Stimulated activated CD4-positive, alpha-beta T cell treated with anti-CD3 and anti-CD28 coated beads, Interleukin-12 subunit alpha, Interleukin-12 subunit beta, amount 100 ng/mL, for 4 hours (primary cell): ENCODE data around the gene CHN2.

Source experiments
- DNase-seq: peaks from one replicate; pipeline ENCODE4 v3.0.0-alpha.2; 2020

The CHN2 gene

DNA sequence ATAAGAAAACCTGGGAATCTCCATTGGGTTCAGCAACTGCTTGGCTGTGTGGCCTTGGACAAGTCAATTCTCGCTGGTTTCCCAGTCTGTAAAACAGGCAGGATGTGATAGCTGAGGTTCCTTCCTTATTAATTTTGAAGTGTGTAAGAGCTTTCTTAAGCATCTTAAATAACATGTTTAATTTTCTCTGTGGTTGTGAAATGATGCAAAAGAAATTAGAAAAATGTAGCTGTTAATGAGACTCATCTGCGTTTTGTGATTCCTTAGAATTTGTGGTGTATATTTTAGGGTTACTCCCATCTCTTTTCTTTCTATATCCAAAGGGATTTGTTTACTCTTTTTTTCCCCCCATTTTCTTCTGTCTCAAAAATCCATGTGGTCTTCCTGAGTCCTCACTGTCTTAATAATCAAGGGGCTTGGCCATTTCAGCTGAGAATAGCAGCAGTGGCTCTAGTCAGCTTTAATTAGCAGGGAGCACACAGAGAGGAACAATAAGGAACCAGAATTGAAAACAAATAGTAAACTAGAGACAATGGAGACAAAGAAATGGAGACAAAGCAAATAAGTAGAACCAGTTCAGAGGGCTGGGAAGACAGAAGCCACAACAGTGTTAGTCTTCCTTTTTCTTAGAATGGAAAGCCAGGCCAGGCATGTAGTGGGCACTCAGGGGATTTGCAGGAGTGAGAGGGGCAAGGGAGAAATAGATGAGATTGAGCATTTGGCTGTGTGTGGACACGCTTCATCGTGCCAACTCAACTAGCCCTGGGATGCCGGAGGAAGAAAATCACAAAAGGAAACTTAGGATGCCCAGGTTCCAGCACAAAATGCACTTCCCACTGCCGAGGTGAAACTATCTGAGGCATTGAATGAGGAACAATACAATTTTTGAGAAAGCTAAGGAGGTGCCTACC is 93.9 kb downstream of the CHN2 start:
- DNase-seq, result no peak

DNA sequence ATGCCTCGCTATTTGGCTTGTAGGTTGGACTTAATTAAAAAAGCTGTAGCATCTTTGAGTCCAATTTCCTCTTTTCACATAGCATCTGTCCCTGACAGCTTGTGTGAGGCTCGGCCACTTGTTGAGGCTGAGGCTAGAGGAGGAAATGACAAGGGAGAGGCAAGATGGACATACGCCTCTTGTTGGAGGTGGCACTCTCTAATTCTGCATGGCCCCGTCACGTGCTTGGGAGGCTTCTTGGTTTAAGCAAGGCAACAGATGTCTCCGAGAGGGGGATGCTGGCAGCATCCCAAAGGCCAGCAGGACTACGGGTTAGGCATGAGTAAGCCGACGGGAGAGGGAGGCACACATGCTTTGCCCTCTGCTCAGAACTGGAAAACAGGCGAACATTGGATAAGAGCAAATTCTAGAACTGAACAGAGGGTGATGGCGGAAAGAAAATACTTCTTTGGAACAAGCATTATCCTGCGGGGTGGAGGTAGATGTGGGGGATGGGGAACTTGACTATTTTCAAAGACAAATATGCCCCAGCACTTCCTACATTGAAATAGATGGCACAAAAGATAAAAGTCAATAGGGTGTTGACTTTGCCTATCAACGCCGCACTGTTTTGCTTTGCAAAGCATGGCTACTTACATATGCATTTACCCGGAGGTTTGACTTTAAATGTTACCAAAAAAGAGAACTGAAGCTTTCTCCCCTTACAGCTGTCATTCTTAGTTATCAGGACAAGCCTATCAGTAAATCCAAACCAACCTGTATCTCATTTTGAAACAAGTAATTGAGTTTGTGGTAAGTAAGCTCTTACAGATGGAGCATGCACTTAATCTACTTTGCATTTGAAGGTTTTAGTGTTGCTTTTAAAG is 94.8 kb downstream of the CHN2 start:
- no peak for DNase-seq

DNA sequence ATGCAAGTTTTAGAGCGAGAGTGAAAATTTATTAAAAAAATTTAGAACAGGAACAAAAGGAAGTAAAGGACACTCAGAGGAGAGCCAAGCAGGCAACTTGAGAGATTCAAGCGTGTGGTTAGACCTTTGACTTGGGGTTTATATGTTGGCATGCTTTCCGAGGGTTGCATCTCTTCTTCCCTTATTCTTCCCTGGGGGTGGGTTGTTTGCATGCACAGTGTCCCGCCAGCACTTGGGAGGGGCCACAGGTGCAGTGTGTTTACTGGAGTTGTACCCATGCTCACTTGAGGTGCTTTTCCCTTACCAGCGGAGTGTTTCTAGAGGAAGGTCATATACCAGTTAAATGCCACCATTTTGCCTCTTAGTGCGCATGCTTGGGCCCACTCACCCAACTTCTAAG is 96.3 kb downstream of the CHN2 start:
- no peak for DNase-seq

DNA sequence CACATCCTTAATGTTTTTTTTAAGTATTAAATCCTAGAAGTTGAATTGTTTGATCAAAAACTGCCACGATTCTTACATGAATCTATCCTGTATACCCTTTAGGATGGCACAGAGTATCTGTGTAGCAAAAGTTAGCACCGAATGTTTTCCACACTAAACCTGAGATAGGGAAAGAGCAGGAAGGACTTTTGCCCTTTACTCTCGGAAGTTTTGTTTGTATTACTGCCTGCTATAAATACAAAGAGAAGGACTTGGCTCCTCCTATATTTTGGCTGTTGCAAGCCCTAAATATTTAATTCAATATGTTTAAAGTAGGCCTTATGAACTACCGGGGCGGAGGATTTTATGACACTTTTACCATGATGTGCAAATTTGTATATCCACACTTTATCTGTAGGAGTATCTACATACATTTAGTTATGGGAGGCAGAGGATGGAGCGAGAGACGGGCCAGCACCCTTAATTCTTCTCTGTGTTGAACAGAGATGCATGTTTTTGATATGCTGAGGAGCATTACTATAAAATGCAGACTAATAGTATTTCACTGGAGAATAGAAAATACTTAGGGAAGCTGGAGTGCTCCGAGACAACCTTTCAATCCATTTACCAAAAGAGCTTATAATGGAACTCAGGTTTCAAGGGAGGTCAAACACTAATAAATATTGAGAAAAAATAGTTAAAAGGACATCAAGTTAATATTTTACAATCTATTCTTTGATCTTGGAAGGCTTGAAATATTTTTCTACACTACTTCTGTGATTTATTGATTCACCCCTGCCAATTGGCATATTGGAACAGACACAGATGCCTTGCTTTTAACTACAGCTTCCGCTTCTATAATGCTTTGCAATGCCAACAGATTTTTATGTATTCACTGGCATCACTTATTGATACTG is 97.4 kb downstream of the CHN2 start:
- no peak for DNase-seq

DNA sequence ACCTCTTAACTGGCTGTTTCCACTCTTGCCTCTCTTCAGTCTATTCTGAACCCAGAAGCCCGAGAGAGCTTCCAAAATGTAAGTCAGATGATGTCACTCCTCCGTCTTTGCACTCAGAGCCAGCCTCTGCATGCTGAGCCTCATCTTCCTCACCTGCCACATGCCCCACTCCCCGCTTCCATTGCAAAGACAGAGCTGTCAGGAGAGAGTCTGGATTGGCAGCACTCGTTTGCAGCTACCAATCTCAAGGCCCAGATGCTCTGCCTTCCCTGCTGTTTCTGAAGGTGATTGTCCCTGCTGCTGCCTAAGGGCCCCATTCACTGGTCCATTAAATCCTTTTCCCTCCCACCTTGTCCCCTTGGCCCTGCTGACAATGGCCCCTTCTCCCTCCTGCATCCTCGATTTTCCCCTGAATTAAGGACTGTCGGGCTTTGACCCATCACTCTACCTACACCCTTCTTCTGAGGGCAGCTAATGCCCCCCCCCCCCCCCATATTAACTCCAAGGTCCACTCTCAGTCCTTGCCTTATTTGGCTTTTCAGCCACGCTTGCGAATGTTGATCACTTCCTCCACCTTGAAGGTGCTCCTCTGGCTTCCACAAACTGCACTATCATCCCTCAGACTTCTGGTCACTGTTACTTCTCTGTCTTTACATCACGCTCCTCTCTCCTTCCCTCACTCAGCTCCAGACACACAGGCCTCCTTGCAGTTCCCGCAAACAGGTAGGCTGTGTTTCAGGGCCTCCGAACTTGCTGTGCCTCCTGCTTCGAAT is 98.5 kb downstream of the CHN2 start:
- DNase-seq, result no peak

DNA sequence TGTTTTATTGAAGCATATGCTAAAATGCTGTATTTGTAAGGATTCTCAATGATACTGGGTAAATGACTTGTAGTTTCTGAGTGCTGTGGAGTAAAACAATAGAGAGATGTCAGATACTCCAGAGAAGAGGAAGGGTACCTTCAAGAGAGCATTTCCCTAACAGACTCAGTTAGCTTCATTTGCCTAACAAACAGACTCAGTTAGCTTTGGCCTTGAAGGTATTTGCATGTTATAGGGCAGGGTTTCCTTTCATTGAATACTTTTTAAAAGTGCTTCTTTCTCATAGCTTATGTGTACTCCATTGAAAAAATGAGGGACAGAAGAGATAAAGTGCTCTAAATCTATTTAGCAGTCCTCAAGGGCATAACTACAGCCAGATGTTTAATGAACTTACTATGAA is 101.8 kb downstream of the CHN2 start:
- no peak for DNase-seq

DNA sequence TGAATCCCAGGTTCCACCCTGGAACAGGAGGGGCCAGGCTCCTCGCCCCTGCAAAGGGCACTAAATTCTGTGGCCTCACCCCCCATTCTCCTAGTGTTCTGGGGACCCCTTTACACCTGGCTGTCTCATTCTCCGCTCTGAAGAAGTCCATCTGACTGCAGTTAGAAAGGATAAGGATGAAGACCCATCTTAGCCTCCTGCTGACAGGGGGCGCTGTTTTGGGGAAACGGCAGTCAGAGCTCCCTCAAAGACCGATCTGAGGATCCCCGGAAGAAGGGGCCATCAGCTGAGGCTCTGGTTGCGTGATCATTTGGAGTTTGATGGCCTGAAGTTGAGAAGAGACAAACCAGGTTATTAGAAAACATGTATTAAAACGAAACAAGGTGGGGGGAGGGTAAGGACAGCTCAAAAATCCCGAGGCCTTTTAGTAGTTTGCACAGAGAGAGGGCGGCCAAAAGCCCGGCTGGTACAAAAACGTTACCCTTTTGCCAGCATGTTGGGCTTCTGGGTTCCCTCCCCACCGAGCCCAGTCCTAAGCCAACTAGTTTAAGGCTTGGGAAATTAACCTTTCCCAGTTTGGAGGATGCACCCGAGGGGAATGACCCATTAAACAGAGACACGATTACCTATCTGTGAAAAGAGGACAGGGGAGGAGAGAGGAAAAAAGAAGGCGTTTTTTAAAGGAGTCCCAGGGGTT is 102.8 kb downstream of the CHN2 start:
- no peak for DNase-seq

DNA sequence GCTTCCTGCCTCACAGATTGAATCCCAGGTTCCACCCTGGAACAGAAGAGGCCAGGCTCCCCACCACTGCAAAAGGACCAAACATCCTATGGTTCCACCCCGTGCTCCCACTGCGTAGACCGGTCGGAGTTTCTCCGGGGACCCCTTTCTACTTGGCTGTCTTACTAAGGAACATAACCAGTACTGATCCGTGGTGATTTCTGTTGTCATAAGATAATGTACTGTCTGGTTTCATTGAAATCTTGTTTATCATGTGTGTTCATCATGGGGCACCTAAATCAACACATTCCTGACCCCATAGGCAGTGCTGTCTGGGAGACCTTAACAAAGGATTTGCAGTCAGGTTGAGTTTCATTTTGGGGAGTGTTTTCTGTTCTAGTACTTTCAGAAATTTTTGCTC is 104.5 kb downstream of the CHN2 start:
- DNase-seq, result no peak

DNA sequence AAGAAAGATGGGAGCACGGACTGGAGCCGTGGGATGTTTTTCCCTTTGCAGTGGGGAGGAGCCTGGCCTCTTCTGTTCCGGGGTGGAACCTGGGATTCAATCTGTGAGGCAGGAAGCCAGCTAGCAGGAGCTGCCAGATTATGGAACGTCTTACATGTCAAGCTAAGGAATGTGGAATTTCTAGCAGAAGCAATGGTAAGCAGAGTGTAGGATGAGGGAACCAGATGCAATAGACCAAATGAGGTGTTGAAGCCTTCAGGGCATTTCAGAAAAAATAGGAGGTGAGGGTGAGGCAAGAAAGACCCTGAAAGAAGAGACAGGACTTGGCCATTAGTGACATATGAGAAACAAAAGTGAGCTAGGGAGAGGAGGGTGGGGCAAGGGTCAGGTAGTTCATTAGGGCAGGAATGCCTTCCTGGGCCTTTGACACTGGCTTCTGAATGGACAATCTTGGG is 105.5 kb downstream of the CHN2 start:
- DNase-seq, result no peak

DNA sequence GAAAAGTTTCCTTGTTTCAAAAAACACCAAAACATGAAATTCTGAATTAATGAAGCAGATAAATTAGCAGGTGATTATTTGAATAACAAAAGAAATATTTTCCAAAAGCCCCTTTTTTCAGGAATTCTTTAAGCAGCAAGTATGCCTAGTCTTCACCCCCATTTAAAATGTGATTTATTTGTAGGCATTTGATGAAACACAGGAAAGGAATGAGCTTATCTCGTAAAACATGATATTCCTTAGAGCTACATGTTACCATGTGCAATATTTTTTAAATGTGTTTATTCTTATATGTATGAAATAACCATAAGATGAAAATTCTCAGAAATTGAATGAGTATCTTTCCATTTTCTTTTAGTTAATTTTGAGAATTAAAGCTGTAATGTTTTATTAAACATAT is 106.1 kb downstream of the CHN2 start:
- DNase-seq, result no peak

DNA sequence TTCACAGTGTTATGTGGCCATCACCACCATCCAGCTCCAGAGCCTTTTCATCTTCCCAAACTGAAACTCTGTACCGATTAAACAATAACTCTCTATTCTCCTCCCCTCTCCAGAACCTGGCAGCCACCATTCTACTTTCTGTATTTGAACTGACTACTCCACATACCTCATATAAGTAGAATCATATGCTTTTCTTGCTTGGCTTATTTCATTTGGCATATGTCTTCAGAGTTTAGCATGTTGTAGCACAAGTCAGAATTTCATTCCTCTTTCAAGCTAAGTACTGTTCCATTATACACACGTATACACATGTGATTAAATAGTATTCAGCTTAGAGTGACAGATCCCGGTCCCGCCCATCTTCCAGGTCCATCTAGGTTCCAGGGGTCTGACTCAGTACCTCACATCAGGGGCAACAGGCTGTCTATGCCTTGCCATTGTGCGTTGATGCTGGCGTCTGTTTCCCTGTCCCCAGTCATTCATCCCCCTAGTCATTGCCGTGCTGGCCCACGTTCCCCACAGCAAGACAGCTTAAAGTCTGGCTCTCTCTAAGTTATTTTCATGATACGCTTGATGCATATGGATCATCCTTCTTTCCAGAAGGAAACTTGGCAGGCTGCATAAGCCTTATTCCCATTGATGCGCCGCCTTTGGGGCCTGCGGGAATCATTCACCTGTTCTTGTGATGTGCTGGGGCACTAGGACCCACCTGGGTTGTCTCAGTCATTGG is 108.3 kb downstream of the CHN2 start:
- DNase-seq, result no peak

DNA sequence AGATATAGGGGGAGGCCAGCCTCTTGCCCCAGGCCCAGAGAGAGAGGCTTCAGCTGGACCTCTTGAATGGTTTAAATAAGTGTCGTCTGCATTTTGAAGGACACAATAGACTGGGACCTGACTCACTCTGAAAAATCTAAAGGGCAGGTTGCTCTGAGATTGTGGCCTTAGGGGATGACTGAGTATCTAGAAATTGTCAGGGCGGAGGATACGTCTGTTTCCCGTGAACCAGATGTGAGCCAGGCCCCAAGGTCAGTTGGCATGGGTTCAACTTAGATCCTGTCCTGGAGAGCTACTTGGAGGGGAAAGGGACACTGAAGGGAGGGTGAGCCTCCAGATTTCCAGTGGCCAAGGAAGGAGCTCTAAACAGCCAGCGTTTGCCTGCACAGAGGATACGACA is 110.2 kb downstream of the CHN2 start:
- DNase-seq, result no peak

DNA sequence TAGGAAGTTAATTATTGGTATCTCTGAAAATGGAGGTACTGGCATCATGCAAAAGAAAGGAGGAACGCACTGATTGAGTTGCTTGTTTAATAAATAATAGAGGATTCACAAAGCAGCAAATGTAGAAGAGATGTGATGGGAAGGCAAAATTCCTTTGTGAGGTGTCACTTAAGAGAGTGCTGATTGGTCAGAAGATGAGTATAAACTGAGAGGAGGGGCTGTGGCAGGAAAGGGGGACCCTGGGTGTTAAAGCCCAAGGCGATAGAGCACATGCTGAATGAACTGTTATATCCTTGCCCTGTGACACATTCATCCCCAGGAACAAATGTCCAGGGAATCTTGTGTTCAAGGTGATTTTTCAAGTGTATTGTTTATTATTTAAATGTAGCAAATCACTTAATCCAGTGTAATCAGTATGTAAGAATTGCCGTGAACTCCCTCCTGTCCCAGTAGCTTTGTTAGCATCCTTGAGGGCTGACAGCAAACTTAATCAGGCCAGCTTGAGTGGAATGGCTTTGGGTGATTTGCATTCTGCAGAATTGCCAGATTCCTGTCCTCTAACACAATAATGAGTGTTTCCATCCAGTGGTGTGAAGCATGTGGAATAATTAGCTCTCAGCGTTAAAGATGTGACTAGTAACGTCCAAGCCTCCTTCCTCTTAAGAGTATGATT is 111.9 kb downstream of the CHN2 start:
- DNase-seq, result no peak

DNA sequence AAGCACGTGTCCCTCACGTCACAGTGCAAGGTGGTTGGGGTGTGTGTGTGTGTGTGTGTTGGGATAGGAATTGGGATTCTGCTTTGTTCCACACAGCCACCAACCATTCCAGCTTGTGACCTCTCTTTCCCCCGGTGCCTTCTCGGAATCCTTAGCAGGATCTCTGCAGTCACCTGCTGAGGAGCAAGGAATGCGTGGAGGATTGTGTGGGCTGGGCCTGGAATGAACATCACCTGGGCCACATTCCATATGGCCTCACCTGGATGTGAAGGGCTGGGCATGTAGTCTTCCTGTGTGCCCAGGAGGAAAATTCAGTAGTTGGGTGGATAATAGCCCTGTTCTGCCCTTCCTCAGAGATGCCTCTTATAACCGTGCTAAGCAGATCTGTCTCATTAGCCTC is 113.8 kb downstream of the CHN2 start:
- no peak for DNase-seq

DNA sequence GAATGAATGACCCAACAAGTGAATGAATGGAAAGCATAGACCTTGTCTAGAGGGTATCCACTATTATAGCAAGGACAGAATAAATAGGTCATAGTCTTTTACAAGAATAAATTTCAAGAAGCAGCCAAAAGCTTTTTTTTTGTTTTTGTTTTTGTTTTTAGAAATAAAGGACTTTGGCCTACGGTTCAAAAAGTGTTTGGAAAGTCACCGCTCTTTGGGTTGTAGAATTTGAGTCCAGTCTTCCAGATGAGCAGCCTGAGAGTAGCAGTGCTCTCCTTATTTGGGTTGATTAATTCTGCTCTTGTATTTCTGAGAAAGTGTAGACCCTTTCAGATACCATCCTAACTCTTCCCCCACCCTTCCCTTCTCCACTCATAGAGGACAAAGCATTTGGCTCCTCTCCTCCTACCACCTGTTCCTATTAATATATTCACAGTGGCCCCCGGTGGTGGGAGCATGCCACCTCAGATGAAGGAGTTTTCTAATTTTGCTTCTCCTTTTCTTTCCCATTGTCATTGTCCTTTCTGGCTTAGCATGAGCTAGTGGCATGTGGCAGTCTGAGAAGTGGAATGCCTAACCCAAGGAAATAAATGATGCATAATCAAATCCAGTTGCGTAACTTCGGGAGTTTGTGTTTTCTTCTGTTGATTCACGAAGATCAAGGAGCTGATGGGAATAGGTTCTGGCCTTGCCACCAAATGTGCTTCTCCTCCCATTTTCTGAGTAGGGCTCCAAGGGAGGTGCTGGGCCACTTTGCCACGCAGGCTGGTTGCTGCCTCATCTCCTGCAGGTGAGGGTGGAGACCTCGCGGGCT is 114.7 kb downstream of the CHN2 start:
- no peak for DNase-seq

DNA sequence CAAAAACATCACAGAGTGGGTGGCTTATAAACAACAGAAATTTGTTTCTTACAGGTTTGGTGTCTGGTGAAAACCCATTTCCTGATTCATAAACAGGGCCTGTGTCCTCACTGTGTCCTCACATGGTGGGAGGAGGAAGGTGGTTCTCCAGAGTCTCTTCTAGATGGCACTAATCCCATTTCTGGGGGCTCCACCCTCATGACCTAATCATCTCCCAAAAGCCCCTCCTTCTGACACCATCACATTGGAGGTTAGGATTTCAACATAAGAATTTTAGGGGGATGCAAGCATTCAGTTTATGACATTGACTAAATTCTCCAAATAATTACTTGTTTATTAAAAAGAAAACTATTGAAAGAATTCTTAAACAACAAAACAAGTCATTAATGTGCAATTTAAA is 116.0 kb downstream of the CHN2 start:
- no peak for DNase-seq

DNA sequence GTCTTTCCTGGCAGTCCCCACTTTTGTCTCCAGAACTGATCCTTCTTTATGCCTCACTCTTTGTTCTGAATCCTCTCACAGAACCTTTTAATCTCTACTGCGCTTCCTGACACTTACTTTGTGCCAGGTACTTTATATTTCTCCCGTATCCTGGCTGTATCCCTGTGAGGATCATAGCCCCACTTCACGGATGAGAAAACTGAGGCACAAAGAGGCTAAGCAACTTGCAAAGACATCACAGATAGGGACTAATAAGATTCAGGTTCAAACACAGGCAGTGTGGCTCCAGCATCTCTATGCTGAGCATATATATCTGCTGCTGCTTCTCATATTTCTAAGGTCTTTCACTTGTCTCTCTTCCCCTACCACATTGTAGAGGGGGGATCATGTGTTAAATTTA is 116.7 kb downstream of the CHN2 start:
- DNase-seq, result no peak

DNA sequence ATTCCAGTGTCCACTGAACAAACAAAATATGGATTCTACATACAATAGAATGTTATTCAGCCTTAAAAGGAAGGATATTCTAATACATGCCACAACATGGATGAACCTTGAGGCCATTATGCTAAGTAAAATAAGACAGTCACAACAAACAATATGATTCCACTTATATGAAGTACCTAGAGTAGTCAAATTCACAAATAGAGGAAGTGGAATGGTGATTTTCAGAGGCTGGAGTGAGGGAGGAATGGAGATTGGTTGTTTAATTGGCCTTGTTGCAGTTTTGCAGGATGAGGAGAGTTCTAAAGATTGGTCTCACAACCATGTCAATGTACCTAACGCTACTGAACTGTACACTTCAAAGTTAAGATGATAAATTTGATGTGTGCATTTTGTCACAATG is 119.6 kb downstream of the CHN2 start:
- DNase-seq, result no peak
